SK-N-SH treated with all-trans-retinoic acid at 6 μM for 48 hours (cell line): ENCODE measurements around the gene MCOLN3.

Experiments used
- ATAC-seq: fragments of 200-7000 bp; cut with Tn5 transposase; 3 replicates; pipeline ENCODE4 v1.9.1; 2020; ENCODE audit warnings: mild to moderate bottlenecking, moderate library complexity
- ARNTL ChIP-seq: fragments of 450-650 bp; formaldehyde crosslinking; IDR thresholded peaks from 2 replicates; pipeline ENCODE4 v1.5.0; 2020; ENCODE audit warnings: low read depth, mild to moderate bottlenecking, moderate library complexity, borderline replicate concordance
- BACH2 ChIP-seq: fragments of 250-450 bp; sonication (Bioruptor Pico); IDR thresholded peaks from 2 replicates; pipeline ENCODE4 v1.9.0; 2021; ENCODE audit warnings: mild to moderate bottlenecking, borderline replicate concordance
- CSDC2 ChIP-seq: fragments of 250-450 bp; sonication (Bioruptor Pico); IDR thresholded peaks from 2 replicates; pipeline ENCODE4 v1.5.0; 2020; ENCODE audit warnings: mild to moderate bottlenecking, moderate library complexity
- GLIS3 ChIP-seq: fragments of 250-450 bp; sonication (Bioruptor Pico); IDR thresholded peaks from 2 replicates; pipeline ENCODE4 v1.5.0; 2020; ENCODE audit warnings: mild to moderate bottlenecking, moderate library complexity
- ISL1 ChIP-seq: fragments of 250-450 bp; sonication (Bioruptor Pico); IDR thresholded peaks from 2 replicates; pipeline ENCODE4 v2.1.2; 2022; ENCODE audit warnings: mild to moderate bottlenecking, moderate library complexity
- OSR1 ChIP-seq: fragments of 250-450 bp; sonication (Bioruptor Pico); IDR thresholded peaks from 2 replicates; pipeline ENCODE4 v1.8.0; 2022; ENCODE audit warnings: moderate library complexity, mild to moderate bottlenecking, inconsistent platforms
- PPARA ChIP-seq: fragments of 250-450 bp; sonication (Bioruptor Pico); IDR thresholded peaks from 2 replicates; pipeline ENCODE4 v1.5.0; 2020; ENCODE audit warnings: mild to moderate bottlenecking, borderline replicate concordance
- RARB ChIP-seq: fragments of 250-450 bp; sonication (Bioruptor Pico); IDR thresholded peaks from 2 replicates; pipeline ENCODE4 v1.8.0; 2021; ENCODE audit warnings: mild to moderate bottlenecking, moderate library complexity
- SNAI2 ChIP-seq: fragments of 250-450 bp; sonication (Bioruptor Pico); IDR thresholded peaks from 2 replicates; pipeline ENCODE4 v1.5.0; 2020; ENCODE audit warnings: mild to moderate bottlenecking, moderate library complexity
- TCF4 ChIP-seq: fragments of 250-450 bp; sonication (Bioruptor Pico); IDR thresholded peaks from 2 replicates; pipeline ENCODE4 v1.8.0; 2021; ENCODE audit warnings: mild to moderate bottlenecking, moderate library complexity, borderline replicate concordance
- TOX ChIP-seq: fragments of 250-450 bp; sonication (Bioruptor Pico); IDR thresholded peaks from 2 replicates; pipeline ENCODE4 v1.8.0; 2021; ENCODE audit warnings: mild to moderate bottlenecking, moderate library complexity, borderline replicate concordance
- ZC3H10 ChIP-seq: fragments of 250-450 bp; sonication (Bioruptor Pico); IDR thresholded peaks from 2 replicates; pipeline ENCODE4 v1.5.1; 2021; ENCODE audit warnings: mild to moderate bottlenecking, moderate library complexity
- ZFP3 ChIP-seq: fragments of 250-450 bp; sonication (Bioruptor Pico); IDR thresholded peaks from 2 replicates; pipeline ENCODE4 v1.5.0; 2020; ENCODE audit warnings: mild to moderate bottlenecking, moderate library complexity
- ZFP30 ChIP-seq: fragments of 450-650 bp; formaldehyde crosslinking; IDR thresholded peaks from 2 replicates; pipeline ENCODE4 v1.5.0; 2022; ENCODE audit warnings: mild to moderate bottlenecking, moderate library complexity
- ZNF565 ChIP-seq: fragments of 450-650 bp; formaldehyde crosslinking; conservative IDR thresholded peaks from 2 replicates; pipeline ENCODE4 v1.5.0; 2020; ENCODE audit warnings: low read depth, mild to moderate bottlenecking, moderate library complexity
- ZNF70 ChIP-seq: fragments of 450-650 bp; formaldehyde crosslinking; IDR thresholded peaks from 2 replicates; pipeline ENCODE4 v1.5.0; 2020; ENCODE audit warnings: mild to moderate bottlenecking, moderate library complexity
- TF ChIP-seq, protein P1 (sequence below): fragments of 250-450 bp; sonication (Bioruptor Pico); IDR thresholded peaks from 2 replicates; pipeline ENCODE4 v1.5.0; 2020; ENCODE audit warnings: mild to moderate bottlenecking, moderate library complexity
- TF ChIP-seq, protein P2 (sequence below): fragments of 250-450 bp; sonication (Bioruptor Pico); IDR thresholded peaks from 2 replicates; pipeline ENCODE4 v1.5.1; 2020; ENCODE audit warnings: low read depth, mild to moderate bottlenecking, moderate library complexity
- TF ChIP-seq, protein P3 (sequence below): fragments of 250-450 bp; sonication (Bioruptor Pico); IDR thresholded peaks from 2 replicates; pipeline ENCODE4 v1.8.0; 2020; ENCODE audit warnings: mild to moderate bottlenecking, moderate library complexity, borderline replicate concordance
- TF ChIP-seq, protein P4 (sequence below): fragments of 250-450 bp; sonication (Bioruptor Pico); IDR thresholded peaks from 2 replicates; pipeline ENCODE4 v1.5.1; 2021; ENCODE audit warnings: mild to moderate bottlenecking, moderate library complexity
- TF ChIP-seq, protein P5 (sequence below): fragments of 250-450 bp; sonication (Bioruptor Pico); IDR thresholded peaks from 2 replicates; pipeline ENCODE4 v1.8.0; 2021; ENCODE audit warnings: low read depth, mild to moderate bottlenecking, moderate library complexity, borderline replicate concordance

MCOLN3 gene

DNA sequence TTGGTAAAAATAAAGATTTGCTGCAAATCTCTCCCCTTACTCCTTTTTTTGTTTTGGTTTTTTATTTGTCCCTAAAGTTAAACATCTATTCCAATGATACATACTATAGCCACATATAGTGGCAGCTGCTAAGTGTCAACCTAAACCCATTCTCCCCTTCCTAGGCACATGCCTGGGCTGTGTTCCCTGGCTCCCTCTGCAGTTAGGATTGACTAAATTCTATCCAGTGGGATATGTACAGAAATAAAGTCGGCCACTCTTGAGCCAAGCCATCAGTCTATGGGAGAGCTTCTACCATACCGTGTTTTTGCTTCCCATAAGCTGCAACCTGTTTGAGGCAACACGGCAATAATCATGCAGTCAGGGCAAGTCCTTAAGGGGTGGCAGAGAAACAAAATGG, 23.6 kb downstream of the MCOLN3 start:
- ATAC-seq = no peak
- TF ChIP-seq, protein P1, sequence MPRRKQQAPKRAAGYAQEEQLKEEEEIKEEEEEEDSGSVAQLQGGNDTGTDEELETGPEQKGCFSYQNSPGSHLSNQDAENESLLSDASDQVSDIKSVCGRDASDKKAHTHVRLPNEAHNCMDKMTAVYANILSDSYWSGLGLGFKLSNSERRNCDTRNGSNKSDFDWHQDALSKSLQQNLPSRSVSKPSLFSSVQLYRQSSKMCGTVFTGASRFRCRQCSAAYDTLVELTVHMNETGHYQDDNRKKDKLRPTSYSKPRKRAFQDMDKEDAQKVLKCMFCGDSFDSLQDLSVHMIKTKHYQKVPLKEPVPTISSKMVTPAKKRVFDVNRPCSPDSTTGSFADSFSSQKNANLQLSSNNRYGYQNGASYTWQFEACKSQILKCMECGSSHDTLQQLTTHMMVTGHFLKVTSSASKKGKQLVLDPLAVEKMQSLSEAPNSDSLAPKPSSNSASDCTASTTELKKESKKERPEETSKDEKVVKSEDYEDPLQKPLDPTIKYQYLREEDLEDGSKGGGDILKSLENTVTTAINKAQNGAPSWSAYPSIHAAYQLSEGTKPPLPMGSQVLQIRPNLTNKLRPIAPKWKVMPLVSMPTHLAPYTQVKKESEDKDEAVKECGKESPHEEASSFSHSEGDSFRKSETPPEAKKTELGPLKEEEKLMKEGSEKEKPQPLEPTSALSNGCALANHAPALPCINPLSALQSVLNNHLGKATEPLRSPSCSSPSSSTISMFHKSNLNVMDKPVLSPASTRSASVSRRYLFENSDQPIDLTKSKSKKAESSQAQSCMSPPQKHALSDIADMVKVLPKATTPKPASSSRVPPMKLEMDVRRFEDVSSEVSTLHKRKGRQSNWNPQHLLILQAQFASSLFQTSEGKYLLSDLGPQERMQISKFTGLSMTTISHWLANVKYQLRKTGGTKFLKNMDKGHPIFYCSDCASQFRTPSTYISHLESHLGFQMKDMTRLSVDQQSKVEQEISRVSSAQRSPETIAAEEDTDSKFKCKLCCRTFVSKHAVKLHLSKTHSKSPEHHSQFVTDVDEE (CRISPR knock-in tag) = no peak
- TF ChIP-seq ZNF70 (no peak), RARB (CRISPR knock-in tag) (no peak), OSR1 (CRISPR knock-in tag) (no peak), CSDC2 (no peak), ZFP3 (CRISPR knock-in tag) (no peak), BACH2 (CRISPR knock-in tag) (no peak), ZFP30 (CRISPR knock-in tag) (no peak), SNAI2 (no peak), ISL1 (CRISPR knock-in tag) (no peak), TOX (no peak), PPARA (CRISPR knock-in tag) (no peak)
- TF ChIP-seq, protein P2, sequence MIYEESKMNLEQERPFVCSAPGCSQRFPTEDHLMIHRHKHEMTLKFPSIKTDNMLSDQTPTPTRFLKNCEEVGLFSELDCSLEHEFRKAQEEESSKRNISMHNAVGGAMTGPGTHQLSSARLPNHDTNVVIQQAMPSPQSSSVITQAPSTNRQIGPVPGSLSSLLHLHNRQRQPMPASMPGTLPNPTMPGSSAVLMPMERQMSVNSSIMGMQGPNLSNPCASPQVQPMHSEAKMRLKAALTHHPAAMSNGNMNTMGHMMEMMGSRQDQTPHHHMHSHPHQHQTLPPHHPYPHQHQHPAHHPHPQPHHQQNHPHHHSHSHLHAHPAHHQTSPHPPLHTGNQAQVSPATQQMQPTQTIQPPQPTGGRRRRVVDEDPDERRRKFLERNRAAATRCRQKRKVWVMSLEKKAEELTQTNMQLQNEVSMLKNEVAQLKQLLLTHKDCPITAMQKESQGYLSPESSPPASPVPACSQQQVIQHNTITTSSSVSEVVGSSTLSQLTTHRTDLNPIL (CRISPR knock-in tag) = no peak
- TF ChIP-seq, protein P3, sequence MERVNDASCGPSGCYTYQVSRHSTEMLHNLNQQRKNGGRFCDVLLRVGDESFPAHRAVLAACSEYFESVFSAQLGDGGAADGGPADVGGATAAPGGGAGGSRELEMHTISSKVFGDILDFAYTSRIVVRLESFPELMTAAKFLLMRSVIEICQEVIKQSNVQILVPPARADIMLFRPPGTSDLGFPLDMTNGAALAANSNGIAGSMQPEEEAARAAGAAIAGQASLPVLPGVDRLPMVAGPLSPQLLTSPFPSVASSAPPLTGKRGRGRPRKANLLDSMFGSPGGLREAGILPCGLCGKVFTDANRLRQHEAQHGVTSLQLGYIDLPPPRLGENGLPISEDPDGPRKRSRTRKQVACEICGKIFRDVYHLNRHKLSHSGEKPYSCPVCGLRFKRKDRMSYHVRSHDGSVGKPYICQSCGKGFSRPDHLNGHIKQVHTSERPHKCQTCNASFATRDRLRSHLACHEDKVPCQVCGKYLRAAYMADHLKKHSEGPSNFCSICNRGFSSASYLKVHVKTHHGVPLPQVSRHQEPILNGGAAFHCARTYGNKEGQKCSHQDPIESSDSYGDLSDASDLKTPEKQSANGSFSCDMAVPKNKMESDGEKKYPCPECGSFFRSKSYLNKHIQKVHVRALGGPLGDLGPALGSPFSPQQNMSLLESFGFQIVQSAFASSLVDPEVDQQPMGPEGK (CRISPR knock-in tag) = no peak
- TF ChIP-seq, protein P4, sequence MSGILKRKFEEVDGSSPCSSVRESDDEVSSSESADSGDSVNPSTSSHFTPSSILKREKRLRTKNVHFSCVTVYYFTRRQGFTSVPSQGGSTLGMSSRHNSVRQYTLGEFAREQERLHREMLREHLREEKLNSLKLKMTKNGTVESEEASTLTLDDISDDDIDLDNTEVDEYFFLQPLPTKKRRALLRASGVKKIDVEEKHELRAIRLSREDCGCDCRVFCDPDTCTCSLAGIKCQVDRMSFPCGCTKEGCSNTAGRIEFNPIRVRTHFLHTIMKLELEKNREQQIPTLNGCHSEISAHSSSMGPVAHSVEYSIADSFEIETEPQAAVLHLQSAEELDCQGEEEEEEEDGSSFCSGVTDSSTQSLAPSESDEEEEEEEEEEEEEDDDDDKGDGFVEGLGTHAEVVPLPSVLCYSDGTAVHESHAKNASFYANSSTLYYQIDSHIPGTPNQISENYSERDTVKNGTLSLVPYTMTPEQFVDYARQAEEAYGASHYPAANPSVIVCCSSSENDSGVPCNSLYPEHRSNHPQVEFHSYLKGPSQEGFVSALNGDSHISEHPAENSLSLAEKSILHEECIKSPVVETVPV (CRISPR knock-in tag) = no peak
- TF ChIP-seq, all 23 proteins: peak for 0

DNA sequence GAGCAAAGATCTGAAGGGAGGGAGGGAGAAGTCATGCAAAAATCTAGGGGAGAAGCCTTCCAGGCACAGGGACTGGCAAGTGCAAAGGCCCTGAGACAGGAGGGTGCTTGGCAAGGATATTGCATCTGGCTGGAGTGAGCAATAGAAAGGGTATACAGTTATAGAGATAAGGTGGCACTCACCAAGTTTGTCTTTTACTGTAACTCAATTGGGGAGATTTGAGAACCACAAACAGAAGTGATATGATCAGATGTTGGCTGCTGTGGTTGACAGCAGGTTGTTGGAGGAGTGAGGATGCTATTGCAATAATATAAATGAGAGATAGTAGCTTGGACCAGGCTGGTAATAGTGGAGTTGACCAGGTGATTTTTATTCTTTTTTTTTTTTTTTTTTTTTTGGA, 25.6 kb downstream of the MCOLN3 start:
- no peak for ATAC-seq
- TF ChIP-seq TCF4 (CRISPR knock-in tag) (no peak), ZNF70 (no peak), ZNF565 (CRISPR knock-in tag) (no peak), TOX (no peak), RARB (CRISPR knock-in tag) (no peak), ZFP3 (CRISPR knock-in tag) (no peak), ISL1 (CRISPR knock-in tag) (no peak), CSDC2 (no peak), OSR1 (CRISPR knock-in tag) (no peak), ARNTL (CRISPR knock-in tag) (no peak), GLIS3 (CRISPR knock-in tag) (no peak)
- TF ChIP-seq, protein P5, sequence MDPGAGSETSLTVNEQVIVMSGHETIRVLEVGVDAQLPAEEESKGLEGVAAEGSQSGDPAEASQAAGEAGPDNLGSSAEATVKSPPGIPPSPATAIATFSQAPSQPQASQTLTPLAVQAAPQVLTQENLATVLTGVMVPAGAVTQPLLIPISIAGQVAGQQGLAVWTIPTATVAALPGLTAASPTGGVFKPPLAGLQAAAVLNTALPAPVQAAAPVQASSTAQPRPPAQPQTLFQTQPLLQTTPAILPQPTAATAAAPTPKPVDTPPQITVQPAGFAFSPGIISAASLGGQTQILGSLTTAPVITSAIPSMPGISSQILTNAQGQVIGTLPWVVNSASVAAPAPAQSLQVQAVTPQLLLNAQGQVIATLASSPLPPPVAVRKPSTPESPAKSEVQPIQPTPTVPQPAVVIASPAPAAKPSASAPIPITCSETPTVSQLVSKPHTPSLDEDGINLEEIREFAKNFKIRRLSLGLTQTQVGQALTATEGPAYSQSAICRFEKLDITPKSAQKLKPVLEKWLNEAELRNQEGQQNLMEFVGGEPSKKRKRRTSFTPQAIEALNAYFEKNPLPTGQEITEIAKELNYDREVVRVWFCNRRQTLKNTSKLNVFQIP (CRISPR knock-in tag) = no peak

DNA sequence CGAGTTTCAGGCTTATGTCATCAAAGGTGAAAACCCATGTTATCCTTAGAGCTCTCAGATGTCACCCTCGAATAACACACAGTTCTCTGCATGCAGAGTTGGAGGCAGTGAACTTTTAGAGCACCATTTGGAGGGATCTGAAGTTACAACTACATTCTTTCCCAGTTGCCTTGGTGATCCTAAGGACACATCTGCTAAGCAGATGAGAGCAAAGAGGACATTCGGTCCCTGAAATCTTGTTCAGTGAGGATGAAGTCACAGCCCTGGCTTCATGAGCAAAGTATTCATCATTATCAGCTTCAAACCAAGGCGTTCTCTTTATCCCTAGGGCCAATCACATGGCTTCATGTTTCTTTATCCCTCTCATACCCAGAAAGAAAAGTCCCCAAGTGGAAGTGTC, 28.3 kb downstream of the MCOLN3 start:
- no peak for ATAC-seq

More for the DNA sequence above, 28.3 kb downstream of the MCOLN3 start:
- TF ChIP-seq TOX = no peak
- no peak for TF ChIP-seq ZFP30 (CRISPR knock-in tag)
- no peak for TF ChIP-seq ZC3H10 (CRISPR knock-in tag)
- TF ChIP-seq ARNTL (CRISPR knock-in tag) = no peak
- TF ChIP-seq ZFP3 (CRISPR knock-in tag) = no peak
- TF ChIP-seq CSDC2 = no peak
- no peak for TF ChIP-seq ISL1 (CRISPR knock-in tag)
- TF ChIP-seq ZNF70 = no peak
- no peak for TF ChIP-seq OSR1 (CRISPR knock-in tag)
- TF ChIP-seq, protein P4 (CRISPR knock-in tag) = no peak
- no peak for TF ChIP-seq GLIS3 (CRISPR knock-in tag)
